Glomerular endothelial cell (primary cell): ENCODE results near the gene GRM3. TPM values are rescaled to one million over a fixed set of nuclear protein-coding genes. Genes with fewer than 3 reads are reported as not detected.

Source experiments
- DNase-seq: peaks from one replicate; pipeline ENCODE4 v3.0.0-alpha.2; 2011; ENCODE audit warnings: low read depth, low spot score; ENCODE audit errors: extremely low read depth
- total RNA-seq: library from RNA; depleted of rRNA; stranded (reverse); fragments of >200 nt; gene quantifications from 2 replicates; pipeline ENCODE4 v1.2.3, GENCODE V29; 2015

Gene GRM3
- total RNA-seq, 1 donor from 2014 or later, result not detected

DNA sequence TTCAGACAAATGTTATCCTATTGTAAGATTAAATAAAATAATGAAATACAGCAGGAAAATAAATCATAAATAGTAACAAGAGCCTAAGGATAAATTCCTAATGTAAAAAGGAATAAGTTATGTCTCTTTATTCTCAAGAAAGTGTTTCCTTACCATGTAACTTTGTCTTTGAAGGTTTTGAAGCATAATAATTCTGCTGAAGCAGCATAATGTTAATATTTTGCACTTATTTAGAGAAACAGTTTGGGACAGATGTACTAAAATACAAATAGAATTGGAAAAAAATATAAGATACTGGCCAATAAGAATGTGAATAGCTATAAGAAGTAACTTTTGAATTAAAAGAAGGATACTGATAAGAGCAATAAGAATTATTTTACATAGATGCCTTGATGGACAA is 45.7 kb downstream of the GRM3 start:
- no peak for DNase-seq

DNA sequence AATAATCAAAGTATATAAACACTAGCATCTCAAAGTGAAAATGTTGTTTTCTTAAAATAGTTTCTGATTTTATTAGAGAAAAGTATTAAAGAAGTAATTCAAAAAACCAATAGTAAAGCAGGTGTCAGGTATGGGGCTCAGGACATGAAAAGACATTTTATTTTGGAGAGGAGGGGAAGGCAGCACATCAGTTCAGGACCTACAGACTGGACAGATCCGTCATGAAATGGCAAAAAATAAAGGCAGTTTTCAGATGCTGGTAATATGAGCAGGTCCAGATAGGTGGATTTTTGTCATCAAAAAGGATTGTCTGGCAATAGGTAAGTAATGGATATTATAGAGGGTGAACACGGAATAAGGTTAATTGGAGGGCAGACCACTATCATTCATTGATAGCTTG is 49.0 kb downstream of the GRM3 start:
- DNase-seq, result no peak

GRCh38 chr7:86706406-86706805 is 62.7 kb downstream of the GRM3 start:
- no peak for DNase-seq

DNA sequence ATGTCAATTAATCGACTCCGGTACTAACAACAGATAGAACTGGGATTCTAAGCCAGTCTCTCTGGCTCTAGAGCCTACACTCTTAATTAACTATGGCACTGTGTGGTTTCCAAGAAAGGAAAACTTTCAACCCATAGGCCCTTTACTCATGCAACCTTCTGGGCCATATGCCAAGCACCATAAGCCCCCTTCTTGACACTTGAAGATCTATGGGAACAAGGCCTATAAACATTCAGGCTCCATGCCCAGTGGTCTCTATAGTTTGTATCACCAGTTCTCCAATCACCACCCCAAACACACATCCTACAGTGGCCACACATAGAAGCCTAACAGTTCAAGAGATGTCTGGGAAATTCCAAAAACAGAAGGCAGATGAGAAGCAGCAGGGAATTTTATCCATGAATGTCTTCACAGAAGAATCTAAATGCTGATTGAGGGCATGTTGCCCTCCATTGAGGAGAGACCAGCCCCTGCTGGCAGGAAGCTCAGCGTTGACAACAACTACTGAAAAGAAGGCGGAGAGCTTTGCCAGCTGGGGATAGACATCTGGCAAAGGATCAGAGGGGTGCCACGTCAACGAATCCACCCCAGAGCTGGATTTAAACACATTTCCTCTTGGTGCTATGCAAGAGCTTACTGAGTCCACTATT is 64.4 kb downstream of the GRM3 start:
- DNase-seq, result no peak

- DNase-seq, result no peak
Observed at GRCh38 chr7:86720306-86720705, 76.6 kb downstream of the GRM3 start.

DNA sequence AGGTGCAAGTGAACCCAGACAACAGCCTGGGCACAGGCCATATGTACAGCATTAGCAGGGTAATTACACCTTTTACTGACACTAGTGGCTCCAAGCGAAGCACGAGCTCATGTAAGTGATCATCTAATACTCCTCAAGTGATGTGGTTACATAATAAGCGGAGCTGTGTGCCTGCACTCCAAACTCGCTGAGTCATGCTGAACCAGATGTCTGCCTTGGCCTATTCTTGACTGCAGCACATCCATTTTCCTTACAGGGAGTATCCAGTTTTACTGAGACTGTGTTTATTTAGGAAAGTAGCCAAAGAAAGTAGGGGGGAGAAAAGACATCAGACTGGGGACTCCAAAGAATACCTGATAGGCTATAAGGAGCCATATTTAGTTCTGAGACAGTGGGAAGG is 90.1 kb downstream of the GRM3 start:
- DNase-seq, result no peak

DNA sequence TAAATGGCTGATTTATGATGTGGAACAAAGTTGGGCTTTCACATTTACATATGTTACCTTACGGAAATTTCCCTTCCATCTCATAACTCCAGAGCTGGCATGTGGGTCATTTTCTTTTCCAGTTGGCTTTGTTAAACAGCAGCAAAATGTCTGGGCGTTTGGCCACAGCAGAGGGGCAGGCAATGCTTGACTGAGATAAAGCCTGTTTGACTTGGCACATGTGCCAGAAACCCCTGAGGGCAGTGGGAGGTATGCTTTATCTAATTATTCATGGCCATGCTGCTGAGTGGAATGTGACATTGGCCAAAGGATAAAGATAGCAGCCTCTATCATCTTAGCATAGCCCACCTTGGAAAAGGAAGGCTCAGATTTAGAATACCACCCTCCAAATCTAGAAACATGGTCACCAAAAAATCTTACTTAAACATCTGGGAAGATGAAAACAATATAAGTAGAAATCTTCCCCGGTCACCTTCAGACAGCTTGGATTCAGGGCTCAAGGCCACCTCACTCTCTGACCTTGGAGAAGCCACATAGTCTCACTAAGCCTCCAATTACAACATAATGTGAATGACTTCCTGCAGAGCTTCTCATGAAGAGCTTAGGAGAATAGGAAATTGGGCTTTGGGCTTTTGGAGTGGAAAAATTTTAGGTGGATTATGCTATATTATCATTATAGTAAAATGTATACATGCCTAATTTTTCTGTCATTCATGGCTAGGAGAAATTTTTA is 101.5 kb downstream of the GRM3 start:
- no peak for DNase-seq

GRCh38 chr7:86747698-86748097 is 104.0 kb downstream of the GRM3 start:
- no peak for DNase-seq

DNA sequence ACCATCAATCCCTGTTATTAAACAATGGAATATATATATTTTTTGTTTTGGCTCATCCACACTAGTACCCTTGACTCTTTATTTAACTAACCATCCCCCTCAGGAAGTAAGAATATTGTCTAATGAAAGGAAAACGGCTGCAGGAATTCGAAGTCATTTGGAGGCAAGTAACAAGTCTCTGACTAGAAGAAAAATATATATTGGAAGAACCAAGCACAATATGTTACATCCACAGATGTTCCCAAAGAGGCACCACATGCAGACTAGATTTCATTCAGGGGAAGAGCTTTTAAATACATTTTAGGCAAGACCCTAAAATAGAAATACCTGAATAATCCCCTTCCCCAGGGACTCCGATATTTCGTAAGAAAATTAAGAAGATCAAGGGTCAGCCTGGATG is 104.5 kb downstream of the GRM3 start:
- no peak for DNase-seq

DNA sequence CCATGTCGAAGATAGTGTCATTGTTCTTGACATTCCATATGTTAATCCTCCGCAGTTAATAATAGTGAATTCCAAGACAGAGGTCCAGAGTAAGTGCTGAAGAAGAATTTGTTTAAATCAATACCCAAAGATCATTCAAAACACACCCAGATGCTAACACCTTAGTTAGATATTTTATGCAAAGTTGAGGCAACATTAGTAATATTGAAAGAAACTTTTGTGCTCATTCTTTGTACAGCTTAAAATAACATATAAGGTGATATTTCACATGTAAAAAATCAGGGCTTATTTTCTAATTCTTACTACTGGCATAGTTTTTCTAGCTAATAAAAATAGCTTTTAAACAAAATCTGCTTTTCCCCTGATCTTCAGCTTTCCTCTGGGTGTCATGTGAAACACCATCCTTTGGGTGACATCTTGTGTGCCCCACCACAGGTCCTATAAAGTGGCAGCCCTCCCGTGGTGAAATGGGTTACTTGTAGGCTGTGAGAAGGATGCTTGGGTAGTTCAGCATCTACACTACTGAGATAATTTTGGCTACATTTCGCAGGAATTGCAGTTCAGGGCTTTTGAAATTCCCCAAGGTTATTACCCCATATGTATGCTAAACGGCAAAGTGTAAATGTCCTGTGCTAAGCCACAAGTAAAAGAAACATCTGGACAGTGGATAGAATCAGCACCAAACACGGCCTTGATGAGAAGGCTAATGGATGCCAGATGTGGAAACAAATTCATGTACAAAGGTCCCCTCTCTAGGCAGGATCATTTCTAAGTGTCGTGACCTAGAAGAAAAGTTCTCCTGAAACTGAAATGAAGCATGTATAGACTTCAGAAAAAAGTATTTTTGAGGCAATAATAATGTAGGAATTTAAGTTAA is 105.4 kb downstream of the GRM3 start:
- no peak for DNase-seq

DNA sequence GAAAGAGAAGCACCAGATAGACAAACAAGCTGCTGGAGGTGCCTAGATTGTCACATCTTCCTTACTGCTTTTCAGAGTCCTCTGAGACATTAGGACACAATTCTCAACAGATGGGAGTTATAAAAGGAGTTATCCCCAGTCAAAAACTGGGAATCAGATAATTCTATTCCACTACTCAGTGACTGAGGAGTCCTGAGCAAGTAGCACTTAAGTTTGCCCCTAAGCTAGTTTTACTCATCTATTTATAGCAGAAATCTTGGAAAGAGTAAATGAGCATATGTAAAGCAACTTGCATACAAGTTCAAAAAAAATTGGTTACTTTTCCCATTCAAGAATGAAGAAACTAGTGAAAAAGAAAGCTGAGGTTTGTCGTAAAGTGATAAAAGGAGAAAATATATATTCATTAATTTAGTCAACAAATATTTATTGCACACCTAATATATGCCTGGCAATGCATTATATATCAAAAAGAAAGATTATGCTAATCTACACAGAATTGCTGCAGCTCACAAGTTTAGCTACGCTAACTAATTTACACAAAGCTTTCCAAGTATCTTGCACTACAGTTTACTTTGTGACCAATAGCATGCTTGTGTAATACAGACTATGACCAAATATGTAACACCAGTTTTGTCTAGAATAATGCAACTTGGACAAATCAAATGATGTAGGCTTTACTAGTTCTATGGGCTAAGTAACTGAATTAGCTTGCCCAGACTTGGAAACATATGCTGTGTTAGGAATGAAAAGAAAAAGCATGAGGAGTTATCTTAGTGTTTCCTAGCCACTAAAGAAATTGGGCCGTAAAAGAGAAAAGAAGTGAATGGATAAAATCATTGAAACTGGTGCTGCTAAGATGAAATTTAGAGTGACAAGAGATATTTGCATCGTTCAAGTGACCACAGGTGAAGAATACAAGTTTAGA is 106.3 kb downstream of the GRM3 start:
- DNase-seq, result no peak

GRCh38 chr7:86760236-86760635 is 116.5 kb downstream of the GRM3 start:
- no peak for DNase-seq

GRCh38 chr7:86762129-86762528 is 118.4 kb downstream of the GRM3 start:
- no peak for DNase-seq

DNA sequence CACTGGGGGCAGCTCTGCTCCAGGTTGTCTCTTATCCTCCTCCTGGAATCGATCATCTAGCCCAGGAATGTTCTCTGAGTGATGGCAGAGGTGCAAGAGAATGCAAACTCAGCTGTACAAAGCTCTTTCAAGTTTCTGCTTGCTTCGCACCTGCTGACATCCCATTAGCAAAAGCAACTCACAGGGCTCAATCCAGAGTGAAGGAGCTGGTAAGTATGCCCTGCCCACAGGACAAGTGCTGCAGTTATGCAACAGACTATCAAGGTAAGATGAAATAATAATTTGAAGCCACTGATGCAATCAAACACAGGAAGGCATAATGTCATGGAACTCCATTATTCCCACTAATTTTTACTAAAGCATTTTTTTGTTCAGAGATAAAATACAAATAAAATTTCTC is 122.2 kb downstream of the GRM3 start:
- DNase-seq, result no peak

DNA sequence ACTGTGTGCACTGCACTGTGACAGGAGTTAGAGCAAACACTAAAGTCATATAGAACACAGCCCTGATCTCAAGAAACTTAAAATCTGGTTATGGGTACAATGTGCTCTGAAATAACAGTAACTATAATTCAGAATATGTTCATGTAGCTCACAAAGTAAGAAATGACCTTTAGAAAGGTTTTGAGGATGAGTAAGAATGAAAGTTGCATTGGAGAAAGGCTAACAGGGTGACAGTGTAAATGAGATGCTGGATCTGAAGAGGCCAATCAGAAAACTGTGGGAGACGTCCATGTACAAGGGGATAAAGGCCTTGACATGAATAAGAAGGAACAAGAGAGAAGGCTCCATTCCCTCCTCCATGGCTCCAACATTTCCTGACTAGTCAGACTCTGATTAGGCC is 124.7 kb downstream of the GRM3 start:
- no peak for DNase-seq

- DNase-seq, result no peak
Observed at GRCh38 chr7:86768967-86769760, 125.5 kb downstream of the GRM3 start.

GRCh38 chr7:86773309-86773708 is 129.6 kb downstream of the GRM3 start:
- no peak for DNase-seq

- no peak for DNase-seq
Observed at GRCh38 chr7:86775203-86775602, 131.5 kb downstream of the GRM3 start.

GRCh38 chr7:86776136-86776535 is 132.4 kb downstream of the GRM3 start:
- DNase-seq, result no peak

DNA sequence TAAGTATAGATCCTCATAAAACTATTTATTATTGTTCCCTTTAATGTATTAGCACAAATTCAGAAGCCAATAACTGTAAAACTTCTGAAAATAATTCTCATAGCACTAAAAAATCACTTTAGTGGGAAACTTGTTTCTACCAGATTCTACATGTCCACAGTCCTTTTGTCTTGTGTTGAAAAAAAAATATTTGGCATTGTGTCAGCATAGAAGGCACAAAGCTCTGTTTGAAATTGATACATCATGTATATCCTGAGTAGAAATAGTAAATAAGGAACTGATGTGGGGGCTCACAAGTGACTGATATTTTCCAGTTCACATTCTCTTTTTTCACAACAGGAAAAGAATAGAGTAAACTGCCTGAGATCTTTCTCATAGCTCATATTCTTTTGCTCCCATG is 134.6 kb downstream of the GRM3 start:
- DNase-seq, result no peak
